Tibial nerve (tissue), 3 donors: ENCODE data around the gene MAPKAPK2.

Source experiments
- POLR2A ChIP-seq, 2 donors: fragments of 450-650 bp; IDR thresholded peaks; one replicate each; pipeline ENCODE4 v1.6.1; 2017; ENCODE audit warnings: antibody characterized with exemption in 2 of 2, mild to moderate bottlenecking in 2 of 2, moderate library complexity in 2 of 2
- TF ChIP-seq, protein P1 (sequence below), 5 experiments: fragments of 200-600 bp in 3 of 5; fragments of 450-650 bp in 2 of 5; sonication (generic) in 3 of 5; IDR thresholded peaks; one replicate each; pipeline ENCODE4 v1.5.1; 2016 to 2019; ENCODE audit warnings: antibody characterized with exemption in 5 of 5, mild to moderate bottlenecking in 3 of 5, moderate library complexity in 2 of 5

DNA sequence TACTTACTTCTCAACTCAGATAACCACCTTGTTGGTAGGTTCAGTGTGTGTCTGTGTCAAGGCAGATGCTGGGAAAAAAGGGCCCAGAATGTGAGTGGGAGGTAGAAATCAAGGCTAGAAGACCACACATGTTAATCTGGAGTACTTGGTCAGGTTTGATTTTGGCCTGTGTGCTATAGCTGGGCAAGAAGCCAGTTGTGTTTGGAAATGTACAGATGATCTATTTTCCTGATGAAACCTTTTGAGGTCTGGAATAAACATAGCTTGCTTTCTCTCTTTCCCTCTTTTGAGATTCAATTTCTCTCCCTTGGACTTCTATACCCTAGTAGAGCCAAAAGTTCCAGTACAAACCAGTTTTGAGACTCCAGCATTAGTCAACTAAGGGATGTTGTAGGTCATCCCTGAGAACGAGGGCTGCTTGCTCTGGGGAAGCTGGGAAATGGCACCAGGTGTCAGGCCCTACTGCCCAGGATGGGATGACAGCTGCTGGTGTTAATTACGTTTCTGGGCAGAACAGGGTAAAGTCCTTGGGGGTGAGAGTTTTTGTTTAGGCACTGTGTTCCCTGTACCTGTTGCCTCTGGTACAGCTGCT lies 15.8 kb downstream of the MAPKAPK2 start:
- TF ChIP-seq, protein P1, sequence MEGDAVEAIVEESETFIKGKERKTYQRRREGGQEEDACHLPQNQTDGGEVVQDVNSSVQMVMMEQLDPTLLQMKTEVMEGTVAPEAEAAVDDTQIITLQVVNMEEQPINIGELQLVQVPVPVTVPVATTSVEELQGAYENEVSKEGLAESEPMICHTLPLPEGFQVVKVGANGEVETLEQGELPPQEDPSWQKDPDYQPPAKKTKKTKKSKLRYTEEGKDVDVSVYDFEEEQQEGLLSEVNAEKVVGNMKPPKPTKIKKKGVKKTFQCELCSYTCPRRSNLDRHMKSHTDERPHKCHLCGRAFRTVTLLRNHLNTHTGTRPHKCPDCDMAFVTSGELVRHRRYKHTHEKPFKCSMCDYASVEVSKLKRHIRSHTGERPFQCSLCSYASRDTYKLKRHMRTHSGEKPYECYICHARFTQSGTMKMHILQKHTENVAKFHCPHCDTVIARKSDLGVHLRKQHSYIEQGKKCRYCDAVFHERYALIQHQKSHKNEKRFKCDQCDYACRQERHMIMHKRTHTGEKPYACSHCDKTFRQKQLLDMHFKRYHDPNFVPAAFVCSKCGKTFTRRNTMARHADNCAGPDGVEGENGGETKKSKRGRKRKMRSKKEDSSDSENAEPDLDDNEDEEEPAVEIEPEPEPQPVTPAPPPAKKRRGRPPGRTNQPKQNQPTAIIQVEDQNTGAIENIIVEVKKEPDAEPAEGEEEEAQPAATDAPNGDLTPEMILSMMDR (IDR thresholded peaks at IDR 0.05) = no peak
- no peak for TF ChIP-seq POLR2A (IDR thresholded peaks at IDR 0.05)
